A673 (cell line): Measurements from ENCODE around the gene TEX51.

Experiments
- EZH2 ChIP-seq: fragments of 200-600 bp; sonication (generic); IDR thresholded peaks from 2 replicates; pipeline ENCODE4 v1.6.1; 2017; ENCODE audit warnings: borderline replicate concordance, low read depth, mild to moderate bottlenecking, mixed read lengths, antibody characterized with exemption, low read length; ENCODE audit not compliant: poor library complexity, severe bottlenecking
- TF ChIP-seq, protein P1 (sequence below): fragments of 300-800, 200-600 bp; sonication (generic); conservative IDR thresholded peaks from 2 replicates; pipeline ENCODE4 v1.5.1; 2017; ENCODE audit warnings: low read depth, mild to moderate bottlenecking, antibody characterized with exemption, low read length, moderate library complexity, mixed read lengths

DNA sequence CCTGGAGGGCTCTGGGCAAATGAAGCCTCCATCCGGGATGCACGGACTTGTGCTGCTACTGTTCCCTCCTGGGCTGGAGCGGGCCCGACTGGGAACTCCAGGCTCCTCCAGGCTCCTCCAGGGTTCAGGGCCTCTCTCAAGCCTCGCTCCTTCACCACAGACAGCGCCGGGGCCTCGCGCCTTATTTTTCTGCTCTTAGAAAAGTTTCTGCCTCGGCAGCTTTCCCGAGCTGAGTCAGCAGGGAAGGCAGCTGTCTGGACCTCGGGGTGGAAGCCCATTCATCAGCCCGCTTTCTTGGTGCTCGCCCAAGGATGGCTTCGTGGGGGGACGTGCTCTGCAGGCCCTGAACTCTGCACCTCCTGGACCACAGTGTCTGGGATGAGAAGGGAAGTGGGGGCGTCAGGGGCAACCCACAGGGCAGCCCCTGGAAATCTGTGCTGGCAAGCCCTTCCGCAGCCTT, 12.9 kb upstream of the TEX51 start:
- TF ChIP-seq, protein P1, sequence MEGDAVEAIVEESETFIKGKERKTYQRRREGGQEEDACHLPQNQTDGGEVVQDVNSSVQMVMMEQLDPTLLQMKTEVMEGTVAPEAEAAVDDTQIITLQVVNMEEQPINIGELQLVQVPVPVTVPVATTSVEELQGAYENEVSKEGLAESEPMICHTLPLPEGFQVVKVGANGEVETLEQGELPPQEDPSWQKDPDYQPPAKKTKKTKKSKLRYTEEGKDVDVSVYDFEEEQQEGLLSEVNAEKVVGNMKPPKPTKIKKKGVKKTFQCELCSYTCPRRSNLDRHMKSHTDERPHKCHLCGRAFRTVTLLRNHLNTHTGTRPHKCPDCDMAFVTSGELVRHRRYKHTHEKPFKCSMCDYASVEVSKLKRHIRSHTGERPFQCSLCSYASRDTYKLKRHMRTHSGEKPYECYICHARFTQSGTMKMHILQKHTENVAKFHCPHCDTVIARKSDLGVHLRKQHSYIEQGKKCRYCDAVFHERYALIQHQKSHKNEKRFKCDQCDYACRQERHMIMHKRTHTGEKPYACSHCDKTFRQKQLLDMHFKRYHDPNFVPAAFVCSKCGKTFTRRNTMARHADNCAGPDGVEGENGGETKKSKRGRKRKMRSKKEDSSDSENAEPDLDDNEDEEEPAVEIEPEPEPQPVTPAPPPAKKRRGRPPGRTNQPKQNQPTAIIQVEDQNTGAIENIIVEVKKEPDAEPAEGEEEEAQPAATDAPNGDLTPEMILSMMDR: no peak
- no peak for TF ChIP-seq EZH2
